ENCODE data around the gene ST6GALNAC1.
A peak's percentile ranks its signal among the peaks of the same experiment; 100 is the strongest.

ST6GALNAC1 gene

DNA sequence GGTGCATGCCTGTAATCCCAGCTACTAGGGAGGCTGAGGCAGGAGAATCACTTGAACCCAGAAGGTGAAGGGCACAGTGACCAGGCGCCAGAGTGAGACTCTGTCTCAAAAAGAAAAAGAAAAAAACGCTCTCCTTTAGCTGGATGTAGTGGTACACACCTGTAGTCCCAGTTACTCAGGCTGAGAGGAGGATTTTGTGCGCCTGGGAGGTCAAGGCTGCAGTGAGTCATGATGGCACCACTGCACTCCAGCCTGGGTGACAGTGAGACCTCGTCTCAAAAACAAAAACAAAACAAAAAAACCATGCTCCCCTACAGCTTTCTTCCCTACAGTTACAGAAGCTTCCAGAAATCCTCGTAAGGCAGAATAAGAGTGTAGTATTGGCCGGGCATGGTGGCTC, 33.1 kb upstream of the ST6GALNAC1 start:
- Histone ChIP-seq H3K27ac (ENCODE audit: poor library complexity, severe bottlenecking) (no peak overlapping the region), H3K36me3 (ENCODE audit: low read depth) (no peaks in the 10 kb centered on the region), H3K4me1 (ENCODE audit: insufficient read depth, poor library complexity, severe bottlenecking) (peaks cover 4% of the 10 kb centered on the region), H3K27me3 (ENCODE audit: insufficient read depth, poor library complexity, severe bottlenecking) (no peaks in the 10 kb centered on the region), H3K4me3 (ENCODE audit: severe bottlenecking) (no peak overlapping the region), H3K9me3 (ENCODE audit: severe bottlenecking) (no peaks in the 10 kb centered on the region)
- no peak for DNase-seq (ENCODE audit: low spot score)
- TF ChIP-seq, protein P1, sequence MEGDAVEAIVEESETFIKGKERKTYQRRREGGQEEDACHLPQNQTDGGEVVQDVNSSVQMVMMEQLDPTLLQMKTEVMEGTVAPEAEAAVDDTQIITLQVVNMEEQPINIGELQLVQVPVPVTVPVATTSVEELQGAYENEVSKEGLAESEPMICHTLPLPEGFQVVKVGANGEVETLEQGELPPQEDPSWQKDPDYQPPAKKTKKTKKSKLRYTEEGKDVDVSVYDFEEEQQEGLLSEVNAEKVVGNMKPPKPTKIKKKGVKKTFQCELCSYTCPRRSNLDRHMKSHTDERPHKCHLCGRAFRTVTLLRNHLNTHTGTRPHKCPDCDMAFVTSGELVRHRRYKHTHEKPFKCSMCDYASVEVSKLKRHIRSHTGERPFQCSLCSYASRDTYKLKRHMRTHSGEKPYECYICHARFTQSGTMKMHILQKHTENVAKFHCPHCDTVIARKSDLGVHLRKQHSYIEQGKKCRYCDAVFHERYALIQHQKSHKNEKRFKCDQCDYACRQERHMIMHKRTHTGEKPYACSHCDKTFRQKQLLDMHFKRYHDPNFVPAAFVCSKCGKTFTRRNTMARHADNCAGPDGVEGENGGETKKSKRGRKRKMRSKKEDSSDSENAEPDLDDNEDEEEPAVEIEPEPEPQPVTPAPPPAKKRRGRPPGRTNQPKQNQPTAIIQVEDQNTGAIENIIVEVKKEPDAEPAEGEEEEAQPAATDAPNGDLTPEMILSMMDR (IDR thresholded peaks at IDR 0.05; ENCODE audit: poor library complexity, severe bottlenecking), result no peak
- ATAC-seq (ENCODE audit: low read depth), result no peak

DNA sequence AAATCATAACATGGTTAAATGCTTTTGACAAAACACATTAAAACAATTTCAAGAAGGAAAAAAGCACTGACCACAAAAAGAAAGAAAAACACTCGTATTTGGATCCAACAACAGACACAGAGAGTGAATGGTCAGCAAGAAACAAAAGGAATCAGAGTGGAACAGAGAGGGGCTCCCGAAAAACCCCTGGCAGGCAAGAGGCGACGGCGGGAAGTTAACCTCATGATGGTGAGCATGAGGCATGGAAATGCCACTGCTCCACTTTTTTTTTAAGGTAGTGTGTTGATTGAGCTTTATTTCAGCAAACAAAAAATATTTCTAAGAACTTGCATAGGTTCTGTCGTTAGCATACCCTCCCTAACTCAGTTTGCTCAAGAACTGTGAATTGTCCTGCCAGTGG, 32.1 kb upstream of the ST6GALNAC1 start:
- Histone ChIP-seq H3K4me1 (ENCODE audit: insufficient read depth, poor library complexity, severe bottlenecking) (peaks cover 9% of the 10 kb centered on the region), H3K4me3 (ENCODE audit: severe bottlenecking) (no peak overlapping the region), H3K27ac (ENCODE audit: poor library complexity, severe bottlenecking) (no peak overlapping the region), H3K27me3 (ENCODE audit: insufficient read depth, poor library complexity, severe bottlenecking) (no peaks in the 10 kb centered on the region), H3K36me3 (ENCODE audit: low read depth) (no peaks in the 10 kb centered on the region), H3K9me3 (ENCODE audit: severe bottlenecking) (no peaks in the 10 kb centered on the region)
- TF ChIP-seq, protein P1 (IDR thresholded peaks at IDR 0.05; ENCODE audit: poor library complexity, severe bottlenecking), result no peak
- DNase-seq (ENCODE audit: low spot score) (no peak), ATAC-seq (ENCODE audit: low read depth) (no peak)

DNA sequence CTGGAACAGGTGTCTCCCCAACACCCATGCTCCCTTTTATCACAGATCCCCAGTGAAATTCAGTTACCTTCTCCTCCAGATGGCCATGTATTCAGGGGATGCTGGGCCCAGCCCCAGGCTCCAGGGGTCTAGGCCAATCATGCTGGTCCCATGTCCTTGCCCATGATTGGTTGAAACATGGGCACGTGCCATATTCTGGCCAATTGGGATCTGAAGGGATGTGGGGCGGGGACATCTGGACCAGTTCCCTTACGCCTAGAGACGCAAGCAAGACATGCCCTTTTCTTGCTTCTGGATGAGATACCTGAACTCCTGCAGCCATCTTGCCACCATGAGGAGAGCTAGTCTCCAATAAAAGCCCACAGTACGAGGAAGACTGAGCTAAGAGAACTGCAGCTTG, 31.0 kb upstream of the ST6GALNAC1 start:
- no peaks in the 10 kb centered on the region for H3K36me3 ChIP-seq (ENCODE audit: low read depth)
- TF ChIP-seq, protein P1 (IDR thresholded peaks at IDR 0.05; ENCODE audit: poor library complexity, severe bottlenecking), result no peak
- no peak overlapping the region for H3K27ac ChIP-seq (ENCODE audit: poor library complexity, severe bottlenecking)
- no peaks in the 10 kb centered on the region for H3K9me3 ChIP-seq (ENCODE audit: severe bottlenecking)
- ATAC-seq (ENCODE audit: low read depth), result no peak
- H3K27me3 ChIP-seq (ENCODE audit: insufficient read depth, poor library complexity, severe bottlenecking), result no peaks in the 10 kb centered on the region
- H3K4me1 ChIP-seq (ENCODE audit: insufficient read depth, poor library complexity, severe bottlenecking), result peaks cover 9% of the 10 kb centered on the region
- H3K4me3 ChIP-seq (ENCODE audit: severe bottlenecking), result no peak overlapping the region
- no peak for DNase-seq (ENCODE audit: low spot score)

DNA sequence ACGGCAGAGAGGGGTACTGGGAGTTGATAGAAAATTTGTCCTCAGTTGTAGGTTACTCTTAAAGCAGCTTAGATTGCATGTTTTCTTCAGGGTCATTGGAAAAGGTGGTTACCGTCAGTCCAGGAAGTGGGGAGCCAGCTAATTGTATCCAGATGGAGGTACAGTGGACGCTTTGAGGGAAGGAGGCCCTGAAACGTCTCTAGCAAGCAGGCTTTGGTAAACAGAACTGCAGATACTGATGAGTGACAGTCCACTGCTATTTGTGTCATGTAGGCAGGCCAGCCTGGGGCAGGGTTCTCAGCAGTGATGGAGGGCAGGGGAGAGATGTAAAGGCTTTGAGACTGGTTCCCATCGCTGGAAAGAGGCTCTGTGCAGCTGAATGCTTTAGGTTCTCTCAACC, 30.2 kb upstream of the ST6GALNAC1 start:
- H3K27me3 ChIP-seq (ENCODE audit: insufficient read depth, poor library complexity, severe bottlenecking), result no peaks in the 10 kb centered on the region
- no peaks in the 10 kb centered on the region for H3K36me3 ChIP-seq (ENCODE audit: low read depth)
- ATAC-seq (ENCODE audit: low read depth) (no peak), DNase-seq (ENCODE audit: low spot score) (no peak)
- H3K27ac ChIP-seq (ENCODE audit: poor library complexity, severe bottlenecking), result no peak overlapping the region
- no peak overlapping the region for H3K4me3 ChIP-seq (ENCODE audit: severe bottlenecking)
- peaks cover 9% of the 10 kb centered on the region for H3K4me1 ChIP-seq (ENCODE audit: insufficient read depth, poor library complexity, severe bottlenecking)
- TF ChIP-seq, protein P1 (IDR thresholded peaks at IDR 0.05; ENCODE audit: poor library complexity, severe bottlenecking), result no peak
- no peaks in the 10 kb centered on the region for H3K9me3 ChIP-seq (ENCODE audit: severe bottlenecking)

DNA sequence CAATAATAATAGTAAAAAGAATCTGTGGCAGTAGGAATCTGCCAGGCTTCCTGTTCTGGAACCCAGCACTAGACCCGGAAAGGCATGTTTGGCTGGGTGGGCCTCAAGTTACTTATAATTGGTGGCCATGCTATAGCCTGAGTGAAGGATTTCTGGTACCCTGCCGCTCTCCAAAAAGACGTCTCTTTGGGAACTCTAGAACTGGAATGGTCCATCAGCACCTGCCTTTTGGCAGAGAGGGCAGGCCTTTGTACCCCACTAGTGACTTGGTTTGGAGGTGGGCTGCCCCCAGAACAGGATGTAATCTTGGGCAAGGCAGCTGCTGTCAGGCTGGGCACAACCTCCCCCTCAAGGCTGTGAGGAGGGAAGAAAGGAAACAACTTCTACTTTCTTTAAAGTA, 29.3 kb upstream of the ST6GALNAC1 start:
- Histone ChIP-seq H3K4me1 (ENCODE audit: insufficient read depth, poor library complexity, severe bottlenecking) (peaks cover 9% of the 10 kb centered on the region), H3K27me3 (ENCODE audit: insufficient read depth, poor library complexity, severe bottlenecking) (no peaks in the 10 kb centered on the region), H3K27ac (ENCODE audit: poor library complexity, severe bottlenecking) (peak overlapping the region; percentile 52), H3K9me3 (ENCODE audit: severe bottlenecking) (no peaks in the 10 kb centered on the region), H3K36me3 (ENCODE audit: low read depth) (no peaks in the 10 kb centered on the region), H3K4me3 (ENCODE audit: severe bottlenecking) (no peak overlapping the region)
- no peak for DNase-seq (ENCODE audit: low spot score)
- ATAC-seq (ENCODE audit: low read depth), result no peak
- TF ChIP-seq, protein P1 (IDR thresholded peaks at IDR 0.05; ENCODE audit: poor library complexity, severe bottlenecking), result no peak
